HEK293 (cell line): ENCODE results near the gene VHLL.
A peak's percentile ranks its signal among the peaks of the same experiment; 100 is the strongest.

Source experiments
- BCL11B ChIP-seq: fragments of 450-650 bp; formaldehyde crosslinking; IDR thresholded peaks from 2 replicates; pipeline ENCODE4 v1.5.1; 2016; ENCODE audit warnings: low read depth, missing biosample characterization, missing genetic modification characterization
- BCL6B ChIP-seq: fragments of 450-650 bp; formaldehyde crosslinking; IDR thresholded peaks from 2 replicates; pipeline ENCODE4 v1.5.1; 2017; ENCODE audit warnings: missing biosample characterization, missing genetic modification characterization
- GFI1B ChIP-seq: fragments of 450-650 bp; formaldehyde crosslinking; IDR thresholded peaks from 2 replicates; pipeline ENCODE4 v1.5.1; 2016; ENCODE audit warnings: missing biosample characterization, missing genetic modification characterization
- IKZF3 ChIP-seq: fragments of 450-650 bp; IDR thresholded peaks from 2 replicates; pipeline ENCODE4 v1.5.0; 2018; ENCODE audit warnings: missing biosample characterization, mild to moderate bottlenecking, missing genetic modification characterization, moderate library complexity
- KLF17 ChIP-seq: fragments of 450-650 bp; formaldehyde crosslinking; IDR thresholded peaks from 2 replicates; pipeline ENCODE4 v1.5.1; 2016; ENCODE audit warnings: missing biosample characterization, missing genetic modification characterization
- OSR2 ChIP-seq: fragments of 450-650 bp; formaldehyde crosslinking; IDR thresholded peaks from 2 replicates; pipeline ENCODE4 v1.5.1; 2016; ENCODE audit warnings: missing biosample characterization, missing genetic modification characterization
- OVOL3 ChIP-seq: fragments of 450-650 bp; formaldehyde crosslinking; IDR thresholded peaks from 2 replicates; pipeline ENCODE4 v1.5.1; 2016; ENCODE audit warnings: missing biosample characterization, missing genetic modification characterization
- PRDM10 ChIP-seq: fragments of 450-650 bp; formaldehyde crosslinking; IDR thresholded peaks from 2 replicates; pipeline ENCODE4 v1.5.1; 2016; ENCODE audit warnings: missing biosample characterization, missing genetic modification characterization
- RBAK ChIP-seq: fragments of 450-650 bp; formaldehyde crosslinking; IDR thresholded peaks from 2 replicates; pipeline ENCODE4 v1.5.1; 2016; ENCODE audit warnings: missing biosample characterization, missing genetic modification characterization
- SP2 ChIP-seq: fragments of 450-650 bp; formaldehyde crosslinking; IDR thresholded peaks from 2 replicates; pipeline ENCODE4 v1.5.1; 2016; ENCODE audit warnings: missing biosample characterization, missing genetic modification characterization
- YY1 ChIP-seq: fragments of 450-650 bp; formaldehyde crosslinking; IDR thresholded peaks from 2 replicates; pipeline ENCODE4 v1.5.1; 2018; ENCODE audit warnings: missing biosample characterization, missing genetic modification characterization
- ZBTB17 ChIP-seq: fragments of 450-650 bp; formaldehyde crosslinking; IDR thresholded peaks from 2 replicates; pipeline ENCODE4 v1.5.1; 2016; ENCODE audit warnings: missing biosample characterization, missing genetic modification characterization
- ZFP3 ChIP-seq: fragments of 450-650 bp; formaldehyde crosslinking; IDR thresholded peaks from 2 replicates; pipeline ENCODE4 v1.5.1; 2016; ENCODE audit warnings: low read depth, missing biosample characterization, missing genetic modification characterization
- ZNF214 ChIP-seq: fragments of 450-650 bp; formaldehyde crosslinking; IDR thresholded peaks from 2 replicates; pipeline ENCODE4 v1.5.1; 2017; ENCODE audit warnings: missing biosample characterization, mild to moderate bottlenecking, missing genetic modification characterization, borderline replicate concordance
- ZNF239 ChIP-seq: fragments of 450-650 bp; formaldehyde crosslinking; IDR thresholded peaks from 2 replicates; pipeline ENCODE4 v1.5.1; 2016; ENCODE audit warnings: missing biosample characterization, missing genetic modification characterization
- ZNF24 ChIP-seq: fragments of 450-650 bp; formaldehyde crosslinking; IDR thresholded peaks from 2 replicates; pipeline ENCODE4 v1.5.1; 2016; ENCODE audit warnings: missing biosample characterization, missing genetic modification characterization
- ZNF292 ChIP-seq: fragments of 450-650 bp; formaldehyde crosslinking; IDR thresholded peaks from 2 replicates; pipeline ENCODE4 v1.5.1; 2016; ENCODE audit warnings: low read depth, missing biosample characterization, missing genetic modification characterization, borderline replicate concordance
- ZNF335 ChIP-seq: fragments of 450-650 bp; formaldehyde crosslinking; conservative IDR thresholded peaks from 2 replicates; pipeline ENCODE4 v1.5.1; 2016; ENCODE audit warnings: missing biosample characterization, missing genetic modification characterization
- ZNF394 ChIP-seq: fragments of 450-650 bp; formaldehyde crosslinking; IDR thresholded peaks from 2 replicates; pipeline ENCODE4 v1.5.1; 2016; ENCODE audit warnings: missing biosample characterization, missing genetic modification characterization, mild to moderate bottlenecking, moderate library complexity, borderline replicate concordance
- ZNF510 ChIP-seq: fragments of 450-650 bp; formaldehyde crosslinking; IDR thresholded peaks from 2 replicates; pipeline ENCODE4 v1.5.1; 2018; ENCODE audit warnings: mild to moderate bottlenecking, missing genetic modification characterization, missing biosample characterization; ENCODE audit not compliant: insufficient replicate concordance
- ZNF548 ChIP-seq: fragments of 450-650 bp; formaldehyde crosslinking; IDR thresholded peaks from 2 replicates; pipeline ENCODE4 v1.5.1; 2016; ENCODE audit warnings: missing biosample characterization, missing genetic modification characterization
- ZNF580 ChIP-seq: fragments of 450-650 bp; formaldehyde crosslinking; IDR thresholded peaks from 2 replicates; pipeline ENCODE4 v1.5.1; 2016; ENCODE audit warnings: missing biosample characterization, missing genetic modification characterization
- ZNF585B ChIP-seq: fragments of 450-650 bp; formaldehyde crosslinking; IDR thresholded peaks from 2 replicates; pipeline ENCODE4 v1.5.1; 2016; ENCODE audit warnings: missing biosample characterization, missing genetic modification characterization
- ZNF596 ChIP-seq: fragments of 450-650 bp; IDR thresholded peaks from 2 replicates; pipeline ENCODE4 v1.5.0; 2018; ENCODE audit warnings: missing biosample characterization, mild to moderate bottlenecking, missing genetic modification characterization, moderate library complexity
- ZNF600 ChIP-seq: fragments of 450-650 bp; formaldehyde crosslinking; IDR thresholded peaks from 2 replicates; pipeline ENCODE4 v1.5.1; 2016; ENCODE audit warnings: missing biosample characterization, missing genetic modification characterization
- ZNF626 ChIP-seq: fragments of 450-650 bp; sonication (Bioruptor Pico); formaldehyde crosslinking; IDR thresholded peaks from 2 replicates; pipeline ENCODE4 v1.5.1; 2018; ENCODE audit warnings: missing biosample characterization, missing genetic modification characterization, inconsistent platforms
- ZNF660 ChIP-seq: fragments of 450-650 bp; IDR thresholded peaks from 2 replicates; pipeline ENCODE4 v1.5.1; 2018; ENCODE audit warnings: missing biosample characterization, mild to moderate bottlenecking, missing genetic modification characterization
- ZNF707 ChIP-seq: fragments of 450-650 bp; formaldehyde crosslinking; IDR thresholded peaks from 2 replicates; pipeline ENCODE4 v1.5.1; 2016; ENCODE audit warnings: missing biosample characterization, missing genetic modification characterization
- ZNF830 ChIP-seq: fragments of 450-650 bp; IDR thresholded peaks from 2 replicates; pipeline ENCODE4 v1.5.0; 2018; ENCODE audit warnings: missing biosample characterization, missing genetic modification characterization, low read depth, mild to moderate bottlenecking, moderate library complexity
- ZSCAN18 ChIP-seq: fragments of 450-650 bp; formaldehyde crosslinking; IDR thresholded peaks from 2 replicates; pipeline ENCODE4 v1.5.1; 2016; ENCODE audit warnings: missing biosample characterization, missing genetic modification characterization
- ZSCAN23 ChIP-seq: fragments of 450-650 bp; formaldehyde crosslinking; IDR thresholded peaks from 2 replicates; pipeline ENCODE4 v1.5.1; 2016; ENCODE audit warnings: missing biosample characterization, missing genetic modification characterization
- ZXDB ChIP-seq: fragments of 450-650 bp; formaldehyde crosslinking; IDR thresholded peaks from 2 replicates; pipeline ENCODE4 v1.5.1; 2016; ENCODE audit warnings: missing biosample characterization, missing genetic modification characterization

The VHLL gene

GRCh38 chr1:156338180-156338976, 39.3 kb upstream of the VHLL start, which contains the start of the genes CCT3 and TSACC (continued):
- peak; percentile 33; the same call in 1 of the 2 replicates for TF ChIP-seq ZNF24 (tag by site-specific recombination)
- peak; percentile 71; the same call in 1 of the 2 replicates for TF ChIP-seq ZNF580
- TF ChIP-seq OSR2 (tag by site-specific recombination) = peak; percentile 76
- TF ChIP-seq ZNF585B = no peak
- TF ChIP-seq ZXDB (tag by site-specific recombination) = peak; percentile 39
- no peak for TF ChIP-seq ZNF510 (tag by site-specific recombination)
- no peak for TF ChIP-seq ZFP3 (tag by site-specific recombination)
- no peak for TF ChIP-seq ZNF214 (tag by site-specific recombination)
- TF ChIP-seq BCL6B (tag by site-specific recombination) = no peak
- TF ChIP-seq GFI1B = no peak
- peak; percentile 100 for TF ChIP-seq ZNF335 (tag by site-specific recombination)
- TF ChIP-seq ZSCAN18 (tag by site-specific recombination) = no peak
- TF ChIP-seq ZNF239 = no peak
- TF ChIP-seq ZNF394 (tag by site-specific recombination) = peak; percentile 86
- no peak for TF ChIP-seq ZNF707 (tag by site-specific recombination)
- TF ChIP-seq IKZF3 (tag by site-specific recombination) = peak; percentile 63
- TF ChIP-seq ZNF626 = no peak
- no peak for TF ChIP-seq OVOL3
- TF ChIP-seq ZSCAN23 = 0 out of 2 replicates have a peak, but pooled peaks have one; percentile 63
- TF ChIP-seq RBAK (tag by site-specific recombination) = no peak
- TF ChIP-seq ZNF292 (tag by site-specific recombination) = no peak
- TF ChIP-seq ZNF548 (tag by site-specific recombination) = no peak
- 0 out of 2 replicates have a peak, but pooled peaks have one; percentile 19 for TF ChIP-seq ZBTB17 (tag by site-specific recombination)
- no peak for TF ChIP-seq ZNF830 (tag by site-specific recombination)
- no peak for TF ChIP-seq ZNF596 (tag by site-specific recombination)
- TF ChIP-seq SP2 (tag by site-specific recombination) = peak; percentile 99
- TF ChIP-seq PRDM10 (tag by site-specific recombination) = peak; percentile 43
- TF ChIP-seq YY1 = peak; percentile 86
- TF ChIP-seq KLF17 (tag by site-specific recombination) = no peak
- peak; percentile 29 for TF ChIP-seq ZNF660 (tag by site-specific recombination)
- TF ChIP-seq BCL11B (tag by site-specific recombination) = no peak
- TF ChIP-seq ZNF600 (tag by site-specific recombination) = peak; percentile 24; the same call in 1 of the 2 replicates
